ENCODE measurements around the gene MYH10. TPM values are rescaled to one million over a fixed set of nuclear protein-coding genes. Genes with fewer than 3 reads are reported as not detected.
A peak's percentile ranks its signal among the peaks of the same experiment; 100 is the strongest.

Gene MYH10
- total and polyA plus RNA-seq, 9 donors, result 30.4 to 117 (median 75.5) TPM

DNA sequence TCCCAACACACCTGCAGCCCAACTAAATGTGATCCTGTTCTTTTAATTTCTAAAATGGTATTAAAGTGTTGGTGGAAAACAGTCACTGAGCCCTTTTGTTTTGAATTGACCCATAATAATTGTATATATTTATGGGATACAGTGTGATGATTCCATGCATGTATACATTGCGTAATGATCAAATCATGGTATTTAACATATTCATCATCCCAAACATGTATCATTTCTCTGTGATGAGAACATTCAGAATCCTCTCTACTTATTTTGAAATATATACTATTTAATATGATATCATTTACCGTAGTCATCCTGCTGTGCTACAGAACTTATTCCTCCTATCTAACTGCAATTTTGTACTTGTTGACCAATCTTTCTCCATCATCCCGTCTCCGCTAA, 14.0 kb upstream of the MYH10 start:
- intact Hi-C loops (cut with DNase I), result no loop called here
- Histone ChIP-seq H3K4me1 (ENCODE audit: insufficient read depth) (no peaks in the 10 kb centered on the region), H3K36me3 (no peaks in the 10 kb centered on the region), H3K4me3 (no peak overlapping the region), H3K9me3 (no peaks in the 10 kb centered on the region), H3K27ac (no peak overlapping the region), H3K27me3 (no peaks in the 10 kb centered on the region)
- TF ChIP-seq POLR2A (IDR thresholded peaks at IDR 0.05), result no peak
- TF ChIP-seq, protein P1, sequence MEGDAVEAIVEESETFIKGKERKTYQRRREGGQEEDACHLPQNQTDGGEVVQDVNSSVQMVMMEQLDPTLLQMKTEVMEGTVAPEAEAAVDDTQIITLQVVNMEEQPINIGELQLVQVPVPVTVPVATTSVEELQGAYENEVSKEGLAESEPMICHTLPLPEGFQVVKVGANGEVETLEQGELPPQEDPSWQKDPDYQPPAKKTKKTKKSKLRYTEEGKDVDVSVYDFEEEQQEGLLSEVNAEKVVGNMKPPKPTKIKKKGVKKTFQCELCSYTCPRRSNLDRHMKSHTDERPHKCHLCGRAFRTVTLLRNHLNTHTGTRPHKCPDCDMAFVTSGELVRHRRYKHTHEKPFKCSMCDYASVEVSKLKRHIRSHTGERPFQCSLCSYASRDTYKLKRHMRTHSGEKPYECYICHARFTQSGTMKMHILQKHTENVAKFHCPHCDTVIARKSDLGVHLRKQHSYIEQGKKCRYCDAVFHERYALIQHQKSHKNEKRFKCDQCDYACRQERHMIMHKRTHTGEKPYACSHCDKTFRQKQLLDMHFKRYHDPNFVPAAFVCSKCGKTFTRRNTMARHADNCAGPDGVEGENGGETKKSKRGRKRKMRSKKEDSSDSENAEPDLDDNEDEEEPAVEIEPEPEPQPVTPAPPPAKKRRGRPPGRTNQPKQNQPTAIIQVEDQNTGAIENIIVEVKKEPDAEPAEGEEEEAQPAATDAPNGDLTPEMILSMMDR (IDR thresholded peaks at IDR 0.05), result no peak
- TF ChIP-seq EP300 (IDR thresholded peaks at IDR 0.05), result no peak
- DNase-seq, result no peak
- WGBS, 3 donors, result 94 to 97% (median 94%) methylated on average over 4 of the region's 4 CpGs

DNA sequence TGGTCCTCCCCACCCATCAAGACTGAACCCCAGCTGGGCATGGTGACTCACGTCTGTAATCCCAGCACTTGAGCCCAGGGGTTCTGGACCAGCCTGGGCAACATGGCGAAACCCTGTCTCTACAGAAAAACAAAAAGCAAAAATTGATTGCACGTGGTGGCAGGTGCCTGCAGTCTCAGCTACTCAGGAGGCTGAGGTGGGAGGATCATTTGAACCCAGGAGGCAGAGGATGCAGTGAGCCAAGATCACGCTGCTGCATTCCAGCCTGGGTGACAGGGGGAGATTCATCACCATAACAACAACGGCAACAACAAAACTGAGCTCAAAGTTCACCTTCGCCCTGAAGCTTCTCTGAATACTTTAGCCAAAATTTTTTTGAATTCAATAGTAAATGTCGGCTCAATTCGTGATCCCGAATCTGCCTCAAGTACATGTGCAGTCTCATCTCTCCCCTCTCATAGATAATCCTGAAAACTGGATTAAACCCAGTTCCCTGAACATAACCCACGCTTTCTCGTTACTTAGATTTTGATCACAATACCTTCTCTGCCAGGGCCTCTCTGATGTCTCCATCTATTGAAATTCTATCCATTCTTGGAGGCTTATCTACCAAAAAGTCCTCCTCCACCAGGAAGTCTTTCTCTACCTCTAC, 13.5 kb upstream of the MYH10 start:
- no peak overlapping the region for H3K27ac ChIP-seq
- no peaks in the 10 kb centered on the region for H3K4me1 ChIP-seq (ENCODE audit: insufficient read depth)
- no peaks in the 10 kb centered on the region for H3K27me3 ChIP-seq
- no peaks in the 10 kb centered on the region for H3K9me3 ChIP-seq
- no peak for TF ChIP-seq EP300 (IDR thresholded peaks at IDR 0.05)
- no peak for TF ChIP-seq POLR2A (IDR thresholded peaks at IDR 0.05)
- TF ChIP-seq, protein P1 (IDR thresholded peaks at IDR 0.05), result no peak
- H3K4me3 ChIP-seq, result no peak overlapping the region
- 69 to 80% (median 77%) methylated on average over 11 of the region's 11 CpGs for WGBS, 3 donors
- DNase-seq, result no peak
- no peaks in the 10 kb centered on the region for H3K36me3 ChIP-seq
- intact Hi-C loops (cut with DNase I), result no loop called here

DNA sequence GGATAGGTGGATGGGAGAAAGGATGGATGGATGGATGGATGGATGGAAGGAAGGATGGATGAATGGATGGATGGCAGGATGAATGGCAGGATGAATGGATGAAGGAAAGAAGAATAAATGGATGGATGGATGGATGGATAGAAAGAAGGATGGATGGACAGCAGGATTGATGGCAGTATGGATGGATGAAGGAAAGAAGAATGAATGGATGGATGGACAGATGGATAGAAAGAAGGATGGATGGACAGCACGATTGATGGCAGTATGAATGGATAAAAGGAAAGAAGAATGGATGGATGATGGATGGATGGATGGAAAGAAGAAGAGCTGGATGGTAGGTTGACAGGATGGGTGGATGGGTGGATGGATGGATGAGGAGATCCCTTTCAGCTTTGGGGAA, 9.2 kb upstream of the MYH10 start:
- Histone ChIP-seq H3K27ac (no peak overlapping the region), H3K4me1 (ENCODE audit: insufficient read depth) (no peaks in the 10 kb centered on the region), H3K36me3 (no peaks in the 10 kb centered on the region), H3K4me3 (no peak overlapping the region), H3K9me3 (no peaks in the 10 kb centered on the region), H3K27me3 (no peaks in the 10 kb centered on the region)
- DNase-seq, result no peak
- 84 to 92% (median 85%) methylated on average over 1 of the region's 1 CpG for WGBS, 3 donors
- intact Hi-C loops (cut with DNase I), result loop anchor here in 1 of 4 donors (10.0 kb wide), 1 partner anchor 105 kb away; the partner anchor contains the start of gene CCDC42
- TF ChIP-seq POLR2A (IDR thresholded peaks at IDR 0.05), result no peak
- TF ChIP-seq, protein P1 (IDR thresholded peaks at IDR 0.05), result no peak
- no peak for TF ChIP-seq EP300 (IDR thresholded peaks at IDR 0.05)

DNA sequence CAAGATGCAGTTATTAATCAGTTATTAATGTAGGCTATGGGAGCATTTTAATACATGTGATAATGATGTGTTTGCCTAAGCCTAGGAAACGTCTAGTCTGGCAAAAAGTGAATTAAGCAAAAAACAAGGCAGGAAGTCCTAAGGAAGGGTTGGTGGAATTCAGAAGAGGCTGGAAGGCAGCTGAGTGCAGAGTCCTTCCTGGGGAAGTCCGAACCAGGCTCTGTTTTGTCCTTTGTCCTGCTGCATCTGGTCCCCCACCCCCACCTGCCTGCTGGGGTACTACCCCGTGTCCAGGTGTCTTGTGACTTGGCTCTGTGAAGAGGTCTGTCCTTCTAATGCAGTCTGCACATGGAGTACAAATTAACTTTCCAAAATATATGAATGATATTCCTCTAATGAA, 1.5 kb upstream of the MYH10 start:
- no peaks in the 10 kb centered on the region for H3K36me3 ChIP-seq
- intact Hi-C loops (cut with DNase I), result loop anchor here in 1 of 4 donors (5.0 to 10.0 kb wide), 2 partner anchors 65 to 113 kb away; partner anchors contain the start of gene CCDC42
- no peak overlapping the region for H3K27ac ChIP-seq
- TF ChIP-seq EP300 (IDR thresholded peaks at IDR 0.05), result no peak
- H3K9me3 ChIP-seq, result no peaks in the 10 kb centered on the region
- WGBS, 3 donors, result 29 to 41% (median 35%) methylated on average over 3 of the region's 3 CpGs
- H3K27me3 ChIP-seq, result no peaks in the 10 kb centered on the region
- peaks cover 3% of the 10 kb centered on the region for H3K4me1 ChIP-seq (ENCODE audit: insufficient read depth)
- H3K4me3 ChIP-seq, result no peak overlapping the region
- DNase-seq, result peak in 1 of 5 donors; percentile 26

DNA sequence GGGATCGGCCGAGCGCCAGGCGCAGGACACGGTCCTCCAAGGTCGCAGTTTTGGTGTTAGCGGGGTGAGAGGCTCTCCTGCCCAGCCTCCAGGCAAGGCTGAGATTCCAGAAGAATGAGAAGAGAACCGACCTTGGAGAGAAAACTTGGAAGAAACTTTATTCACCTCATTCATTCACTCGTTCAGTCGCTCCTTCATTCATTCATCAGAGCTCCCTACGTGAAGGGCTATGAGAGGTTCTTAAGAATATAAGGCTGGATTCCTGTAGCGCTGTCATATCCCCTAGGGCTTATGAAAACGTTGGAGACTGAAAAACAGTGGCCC, 991 bp upstream of the MYH10 start:
- DNase-seq, result no peak
- peak overlapping the region; percentile 38 to 76 for H3K27ac ChIP-seq
- intact Hi-C loops (cut with DNase I), result loop anchor here in 1 of 4 donors (5.0 to 10.0 kb wide), 2 partner anchors 66 to 113 kb away; partner anchors contain the start of gene CCDC42
- H3K27me3 ChIP-seq, result no peaks in the 10 kb centered on the region
- TF ChIP-seq, protein P1 (IDR thresholded peaks at IDR 0.05), result no peak
- no peak for TF ChIP-seq EP300 (IDR thresholded peaks at IDR 0.05)
- no peak for TF ChIP-seq POLR2A (IDR thresholded peaks at IDR 0.05)
- H3K36me3 ChIP-seq, result no peaks in the 10 kb centered on the region
- H3K4me3 ChIP-seq, result peak overlapping the region; percentile 84
- peaks cover 3% of the 10 kb centered on the region for H3K4me1 ChIP-seq (ENCODE audit: insufficient read depth)
- no peaks in the 10 kb centered on the region for H3K9me3 ChIP-seq
- WGBS, 3 donors, result 1 to 2% (median 2%) methylated on average over 13 of the region's 13 CpGs

All from ovary (tissue), 9 donors.